K562 (cell line): ENCODE data around the gene HAP1. TPM values are rescaled to one million over a fixed set of nuclear protein-coding genes. Genes with fewer than 3 reads are reported as not detected.

Source experiments
- LARP7 ChIP-seq: fragments of 450-650 bp; IDR thresholded peaks from 2 replicates; pipeline ENCODE4 v1.6.1; 2016
- MECOM ChIP-seq: fragments of 250-450 bp; sonication (Bioruptor Pico); IDR thresholded peaks from 2 replicates; pipeline ENCODE4 v1.8.0; 2022; ENCODE audit warnings: inconsistent platforms
- MTA1 ChIP-seq: fragments of 450-650 bp; IDR thresholded peaks from 2 replicates; pipeline ENCODE4 v1.6.1; 2017; ENCODE audit warnings: borderline replicate concordance
- MTA2 ChIP-seq: fragments of 450-650 bp; IDR thresholded peaks from 2 replicates; pipeline ENCODE4 v1.6.1; 2016; ENCODE audit warnings: low read depth
- MXI1 ChIP-seq: IDR thresholded peaks from 2 replicates; pipeline ENCODE4 v1.6.1; 2011; ENCODE audit warnings: low read depth, mild to moderate bottlenecking, improper control_type of control experiment, low read length
- OTX1 ChIP-seq: fragments of 450-650 bp; formaldehyde crosslinking; IDR thresholded peaks from 2 replicates; pipeline ENCODE4 v1.4.0; 2022; ENCODE audit warnings: mild to moderate bottlenecking
- PCBP1 ChIP-seq: fragments of 200-400 bp; formaldehyde crosslinking; IDR thresholded peaks from 2 replicates; pipeline ENCODE4 v1.6.1; 2018; ENCODE audit warnings: mild to moderate bottlenecking, low read depth, low read length; ENCODE audit not compliant: poor library complexity, severe bottlenecking
- PHB2 ChIP-seq: fragments of 450-650 bp; IDR thresholded peaks from 2 replicates; pipeline ENCODE4 v1.6.1; 2017; ENCODE audit warnings: low read depth
- PHF20 ChIP-seq: fragments of 450-650 bp; IDR thresholded peaks from 2 replicates; pipeline ENCODE4 v1.6.1; 2018; ENCODE audit not compliant: partially characterized antibody
- ZBTB11 ChIP-seq, 3 experiments: fragments of 200-800 bp in 1 of 3; fragments of 250-450 bp in 1 of 3; fragments of 450-650 bp in 1 of 3; sonication (Bioruptor Pico) in 1 of 3; sonication (Bioruptor generic) in 1 of 3; formaldehyde crosslinking in 1 of 3; IDR thresholded peaks; 2 replicates each; pipeline versions ENCODE4 v1.6.1 to v1.8.0; 2016 to 2022; ENCODE audit warnings: mild to moderate bottlenecking in 2 of 3, missing genetic modification characterization in 2 of 3, missing compliant biosample characterization in 1 of 3, moderate library complexity in 1 of 3
- ZNF280A ChIP-seq: fragments of 450-650 bp; IDR thresholded peaks from 2 replicates; pipeline ENCODE4 v1.6.1; 2018; ENCODE audit warnings: mild to moderate bottlenecking, low read depth; ENCODE audit not compliant: partially characterized antibody
- ZNF407 ChIP-seq: fragments of 450-650 bp; IDR thresholded peaks from 2 replicates; pipeline ENCODE4 v1.6.1; 2016; ENCODE audit warnings: low read depth
- polyA plus RNA-seq, 8 experiments: library from polyadenylated mRNA; depleted of rRNA in 4 of 8; stranded (reverse) in 5 of 8; unstranded in 3 of 8; fragments of >200 nt; fragmentation: Nextera tagmentation in 2 of 8; fragmentation: Illumina TruSeq in 1 of 8; extraction: Ambion mirVana in 2 of 8; extraction: Trizol in 1 of 8; gene quantifications; 2 replicates each; pipeline versions ENCODE4 v1.2.1 to v1.2.3, GENCODE V29; 2011 to 2014; ENCODE audit warnings: inconsistent platforms in 1 of 8, missing spikeins in 1 of 8
- total RNA-seq, 7 experiments: library from RNA; depleted of rRNA in 6 of 7; stranded (reverse); fragments of >200 nt in 6 of 7; fragmentation: Illumina TruSeq in 2 of 7; extraction: Trizol in 2 of 7; gene quantifications; 2 replicates each; pipeline versions ENCODE4 v1.2.1 to v1.2.3, GENCODE V29; 2011 to 2021; ENCODE audit warnings: low replicate concordance in 1 of 7

HAP1 gene
- total and polyA plus RNA-seq, 9 of the 15 experiments (the other 6 are each of a cell fraction or from before 2014, with no cell fraction given): under 0.01 to 0.09 (median 0.04) TPM; not detected in 6

GRCh38 chr17:41679740-41680425 lies 54.6 kb downstream of the HAP1 start (continued):
- TF ChIP-seq ZNF407: peak; percentile 39; the same call in 1 of the 2 replicates
- peak; percentile 51; the same call in 1 of the 2 replicates for TF ChIP-seq OTX1 (CRISPR knock-in tag)
- TF ChIP-seq PHF20: no peak
- TF ChIP-seq MXI1: no peak
- no peak for TF ChIP-seq ZBTB11 (CRISPR knock-in tag; IDR thresholded peaks at IDR 0.05)
- 0 out of 2 replicates have a peak, but pooled peaks have one; percentile 5 for TF ChIP-seq PHB2
- peak; percentile 79 for TF ChIP-seq LARP7
- no peak for TF ChIP-seq MECOM (CRISPR knock-in tag)
- TF ChIP-seq MTA2: peak; percentile 24; the same call in 1 of the 2 replicates
- peak; percentile 83 for TF ChIP-seq MTA1
- TF ChIP-seq PCBP1: peak; percentile 50
- peak; percentile 32 for TF ChIP-seq ZNF280A
